ENCODE measurements around the gene VRK1.

The VRK1 gene

GRCh38 chr14:96792003-96792402 is 5.2 kb upstream of the VRK1 start:
- no peak for DNase-seq

DNA sequence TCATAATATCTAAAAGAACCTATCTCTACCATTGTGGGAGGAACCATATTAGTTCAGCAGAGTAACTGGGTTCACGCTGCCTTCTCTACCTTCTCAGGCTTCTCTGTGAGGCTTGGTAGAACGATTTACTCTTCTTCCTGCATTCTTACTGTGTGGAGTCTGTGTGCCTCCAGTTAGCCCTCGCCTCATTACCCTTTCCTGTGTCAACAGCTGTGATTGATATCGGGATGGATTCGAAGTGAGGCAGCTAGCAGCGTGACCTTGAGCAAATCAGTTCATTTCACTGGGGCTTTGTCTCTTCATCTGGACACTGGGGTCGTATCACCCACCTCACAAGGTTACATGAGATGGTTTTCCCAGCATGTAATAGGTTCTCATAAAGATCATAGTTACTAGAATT is 4.6 kb upstream of the VRK1 start:
- DNase-seq: no peak

GRCh38 chr14:96793547-96793946 is 3.6 kb upstream of the VRK1 start:
- DNase-seq: no peak

DNA sequence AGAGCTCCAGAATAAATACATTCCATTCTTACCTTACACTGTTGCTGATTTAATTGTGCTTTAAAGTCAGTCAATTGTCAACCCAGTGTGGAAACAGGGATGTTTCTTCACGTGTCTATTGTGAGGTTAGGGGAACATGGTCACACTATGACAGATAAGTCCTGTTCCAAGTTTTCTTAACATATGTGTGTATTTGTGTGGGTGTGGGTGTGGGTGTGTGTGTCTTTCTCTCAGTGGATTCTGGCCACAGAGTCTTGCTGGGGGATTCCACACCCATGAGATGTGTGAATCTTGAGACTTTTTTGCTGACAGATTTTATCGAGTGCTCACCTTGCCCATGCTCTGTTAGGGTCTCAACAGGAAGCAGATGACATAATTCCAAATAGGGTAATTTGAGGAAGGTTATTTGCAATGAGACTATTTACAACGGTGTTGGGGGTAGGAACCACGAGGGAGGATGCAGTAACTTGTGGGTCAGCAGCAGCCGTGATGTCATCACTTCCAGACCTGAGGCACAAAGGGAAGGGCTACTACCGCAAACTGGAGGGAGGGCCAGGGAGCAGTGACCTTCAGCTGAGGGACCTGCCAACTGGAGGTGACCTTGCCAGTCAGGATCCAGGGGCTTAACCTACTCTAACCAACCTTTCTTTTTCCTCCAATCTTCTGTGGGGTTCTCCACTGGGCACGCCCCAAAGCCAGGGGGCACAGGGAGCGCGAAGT is 1.9 kb upstream of the VRK1 start:
- DNase-seq: no peak

GRCh38 chr14:96797582-96798349 is 584 bp downstream of the VRK1 start:
- DNase-seq: no peak

- DNase-seq: no peak
Measured at GRCh38 chr14:96798956-96799355, 1.8 kb downstream of the VRK1 start.

GRCh38 chr14:96799489-96800054 is 2.4 kb downstream of the VRK1 start:
- no peak for DNase-seq

DNA sequence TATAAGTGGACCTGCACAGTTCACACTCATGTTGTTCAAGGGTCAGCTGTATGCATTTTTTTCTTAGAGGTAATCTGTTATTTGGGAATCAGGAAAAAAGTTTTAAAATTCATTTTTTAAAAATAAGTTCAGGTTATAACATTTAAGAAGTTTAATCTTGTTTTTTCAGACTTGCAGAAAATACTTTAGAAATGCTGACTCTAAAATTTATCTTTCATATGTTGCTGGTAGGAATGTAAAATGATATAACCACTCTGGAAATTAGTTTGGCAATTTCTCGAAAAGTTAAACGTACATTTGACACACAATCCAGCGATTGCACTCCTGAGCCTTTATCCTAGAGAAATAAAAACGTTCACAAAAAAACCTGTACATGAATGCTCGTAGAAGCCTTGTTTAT is 4.7 kb downstream of the VRK1 start:
- DNase-seq: no peak

- no peak for DNase-seq
Measured at GRCh38 chr14:96802963-96803362, 5.8 kb downstream of the VRK1 start.

GRCh38 chr14:96803958-96804357 is 6.8 kb downstream of the VRK1 start:
- DNase-seq: no peak

- no peak for DNase-seq
Measured at GRCh38 chr14:96804895-96805294, 7.7 kb downstream of the VRK1 start.

DNA sequence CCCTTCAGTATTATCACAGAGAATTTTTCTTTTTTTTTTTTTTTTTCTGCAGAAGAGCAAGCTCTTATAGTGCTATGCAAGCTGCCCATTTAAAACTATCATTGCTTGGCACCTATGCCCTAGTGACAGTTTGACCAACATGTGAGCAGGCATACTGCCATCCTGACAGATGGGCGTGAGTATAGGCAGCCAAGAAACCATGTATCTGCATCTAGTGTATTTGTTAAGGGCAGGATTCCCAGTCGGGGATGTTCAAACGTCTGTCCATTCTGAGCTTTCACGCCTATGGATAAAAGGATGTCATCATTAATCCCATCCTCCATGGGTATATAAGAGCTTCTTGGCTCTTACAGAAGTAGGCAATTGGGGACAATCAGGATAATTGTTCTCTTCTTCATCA is 8.8 kb downstream of the VRK1 start:
- DNase-seq: no peak

- no peak for DNase-seq
Measured at GRCh38 chr14:96806836-96807235, 9.7 kb downstream of the VRK1 start.

- DNase-seq: no peak
Measured at GRCh38 chr14:96808619-96809406, 11.6 kb downstream of the VRK1 start.

- no peak for DNase-seq
Measured at GRCh38 chr14:96811265-96811664, 14.1 kb downstream of the VRK1 start.

- DNase-seq: no peak
Measured at GRCh38 chr14:96811985-96812667, 14.9 kb downstream of the VRK1 start.

GRCh38 chr14:96816281-96816680 is 19.1 kb downstream of the VRK1 start:
- DNase-seq: no peak

DNA sequence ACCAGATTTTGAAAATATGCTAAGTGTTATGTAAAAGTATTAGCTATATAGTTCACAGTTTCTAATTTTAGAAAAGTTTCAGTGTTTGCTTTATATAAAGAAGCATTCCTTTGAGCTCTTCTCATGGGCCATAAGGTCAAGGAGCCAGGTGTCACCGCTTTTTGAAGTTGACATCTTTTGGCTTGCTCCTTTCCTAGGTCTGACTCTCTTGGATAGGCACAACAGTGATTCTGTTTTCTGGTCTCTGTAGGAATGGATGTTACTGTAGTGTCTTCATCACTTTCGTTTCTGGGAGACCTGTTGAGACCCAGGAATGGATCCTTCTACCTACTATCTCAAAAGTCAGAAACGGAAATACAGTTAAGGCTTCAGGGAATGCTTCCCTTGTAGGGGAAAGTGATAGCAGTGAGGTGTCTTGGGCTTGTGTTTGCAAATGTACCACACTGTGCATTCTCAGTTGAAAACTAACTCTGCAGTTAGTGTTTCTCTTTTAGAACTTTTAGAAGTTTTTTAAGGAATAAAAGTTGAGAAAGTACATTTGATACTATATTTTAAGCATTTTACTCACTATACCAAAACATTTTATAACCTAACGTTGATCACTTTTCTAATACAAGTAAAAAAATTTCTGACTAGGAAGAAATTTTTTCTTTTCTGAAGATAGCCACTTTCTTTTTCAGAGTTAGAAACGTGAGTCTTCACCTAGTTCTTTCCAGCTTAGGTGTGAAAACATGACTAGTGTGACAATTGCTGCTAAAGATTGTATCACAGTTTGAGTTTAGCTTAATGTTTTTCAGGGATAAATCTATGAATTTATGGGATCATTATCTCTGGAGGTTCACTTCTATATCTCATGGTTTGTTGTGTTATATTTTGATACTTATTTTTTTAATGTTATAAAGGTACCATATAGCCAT is 20.8 kb downstream of the VRK1 start:
- DNase-seq: no peak

DNA sequence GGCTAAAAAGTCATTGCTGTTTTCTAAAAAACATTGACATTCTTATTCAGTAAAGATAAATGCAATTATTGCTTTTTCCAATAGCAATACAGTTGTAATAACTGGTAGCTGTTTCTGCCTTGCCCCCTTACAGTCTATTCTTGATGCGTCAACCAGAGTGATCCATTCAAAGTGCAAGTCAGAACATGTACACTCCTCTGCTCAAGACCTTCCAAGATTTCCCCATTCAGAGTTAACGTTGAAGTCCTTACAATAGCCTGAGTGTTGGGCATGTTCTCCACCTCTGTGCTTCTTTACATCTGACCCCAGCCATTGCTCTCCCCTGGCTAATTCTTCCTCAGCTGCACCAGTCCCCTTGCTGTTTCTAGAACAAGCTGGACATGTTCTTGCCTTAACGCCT is 24.3 kb downstream of the VRK1 start:
- DNase-seq: no peak

DNA sequence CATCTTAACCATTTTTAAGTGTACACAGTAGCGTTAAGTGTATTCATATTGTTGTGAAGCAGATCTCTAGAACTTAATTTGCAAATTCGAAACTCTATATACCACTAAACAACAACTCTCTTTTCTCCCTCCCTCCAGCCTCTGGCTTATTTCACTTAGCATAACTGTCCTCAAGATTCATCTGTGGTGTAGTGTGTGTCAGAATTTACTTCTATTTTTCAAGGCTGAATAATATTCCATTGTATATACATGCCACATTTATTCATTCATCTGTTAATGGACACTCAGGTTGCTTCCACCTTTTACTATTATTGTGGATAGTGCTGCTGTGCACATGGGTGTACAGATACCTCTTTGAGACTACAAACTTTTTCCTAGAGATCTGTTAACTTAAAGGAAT is 26.5 kb downstream of the VRK1 start:
- no peak for DNase-seq

- no peak for DNase-seq
Measured at GRCh38 chr14:96824283-96824682, 27.1 kb downstream of the VRK1 start.

DNA sequence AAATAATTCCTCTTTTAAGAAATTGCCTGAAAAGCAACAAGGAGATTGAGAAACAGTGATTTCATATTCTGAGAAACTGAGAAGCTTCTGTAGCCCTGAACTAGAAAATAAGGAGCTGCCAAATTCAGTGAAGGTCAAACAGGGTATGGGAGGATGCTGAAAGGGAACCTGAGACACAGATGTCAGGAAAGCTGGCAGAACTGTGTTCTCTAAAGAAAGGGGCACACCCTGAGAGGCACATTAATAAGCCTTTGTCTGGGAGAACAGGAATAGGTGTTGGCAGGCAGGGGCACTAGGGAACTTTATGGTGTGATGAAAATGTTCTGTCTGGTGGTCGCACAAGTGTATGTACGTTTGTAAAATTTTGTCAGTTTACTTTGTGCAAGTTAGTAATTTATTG is 29.6 kb downstream of the VRK1 start:
- DNase-seq: no peak

All from NCI-H1436 (cell line).